Neural progenitor cell (in vitro differentiated cells): Measurements from ENCODE around the gene LRRC26.

Experiments used
- CTCF ChIP-seq: fragments of 200-600 bp; sonication (generic); IDR thresholded peaks from 2 replicates; pipeline ENCODE4 v1.5.1; 2017; ENCODE audit warnings: antibody characterized with exemption, mild to moderate bottlenecking
- EZH2phosphoT487 ChIP-seq: fragments of 200-600 bp; sonication (generic); IDR thresholded peaks from 2 replicates; pipeline ENCODE4 v1.6.1; 2017; ENCODE audit warnings: antibody characterized with exemption

DNA sequence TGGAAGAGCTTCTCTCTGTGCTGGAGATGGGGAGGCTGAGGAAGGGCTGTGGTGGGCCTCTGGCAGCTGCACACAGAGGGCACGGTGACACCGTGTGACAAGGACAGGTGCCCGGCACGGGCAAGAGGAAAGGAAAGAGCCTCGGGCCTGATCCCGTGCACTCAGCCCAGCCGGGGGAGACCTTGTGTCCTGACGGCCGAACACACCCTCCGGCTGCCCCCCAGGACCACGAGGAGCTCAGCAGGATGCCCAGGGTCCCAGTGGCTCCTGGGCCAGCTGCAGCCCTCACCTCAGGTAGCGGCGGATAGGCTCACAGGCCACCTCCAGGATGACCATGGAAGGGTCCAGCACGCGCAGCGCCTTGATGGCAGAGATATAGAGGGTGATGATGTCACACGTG, 13.0 kb upstream of the LRRC26 start:
- TF ChIP-seq CTCF: no peak
- TF ChIP-seq EZH2phosphoT487: no peak
